CD4-positive, alpha-beta T cell treated with Interferon gamma for 1 hour (primary cell): ENCODE results near the gene IFT27.
"Not testable (repeated sequence)": the region's sequence is repeated elsewhere in the genome, so short reads cannot be mapped to it uniquely, and the experiment has no call there.

ENCODE experiments used
- DNase-seq: peaks from one replicate; pipeline ENCODE4 v3.0.0-alpha.2; 2020

IFT27 gene

DNA sequence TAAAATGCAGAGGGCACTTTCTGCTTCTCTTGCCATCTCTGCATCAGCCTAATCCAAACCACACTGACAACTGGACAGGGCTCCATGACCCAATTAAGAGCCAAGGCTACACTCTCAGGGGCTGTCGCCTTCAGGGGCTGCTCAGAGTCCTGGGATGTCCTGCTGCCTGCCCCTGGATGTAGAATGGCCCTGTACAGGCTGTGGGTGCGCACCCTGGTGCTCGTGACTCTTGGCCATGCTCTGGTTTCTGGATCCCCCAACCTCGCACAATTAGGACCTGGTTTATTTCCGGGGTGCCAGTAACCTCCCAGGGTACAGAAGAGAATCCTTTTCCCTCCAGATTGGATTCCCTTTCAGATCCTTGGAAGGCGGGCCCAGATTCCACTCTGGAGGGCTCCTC lies 11.3 kb downstream of the IFT27 start:
- DNase-seq, result no peak

GRCh38 chr22:36764060-36764459 lies 11.9 kb downstream of the IFT27 start:
- DNase-seq, result no peak

DNA sequence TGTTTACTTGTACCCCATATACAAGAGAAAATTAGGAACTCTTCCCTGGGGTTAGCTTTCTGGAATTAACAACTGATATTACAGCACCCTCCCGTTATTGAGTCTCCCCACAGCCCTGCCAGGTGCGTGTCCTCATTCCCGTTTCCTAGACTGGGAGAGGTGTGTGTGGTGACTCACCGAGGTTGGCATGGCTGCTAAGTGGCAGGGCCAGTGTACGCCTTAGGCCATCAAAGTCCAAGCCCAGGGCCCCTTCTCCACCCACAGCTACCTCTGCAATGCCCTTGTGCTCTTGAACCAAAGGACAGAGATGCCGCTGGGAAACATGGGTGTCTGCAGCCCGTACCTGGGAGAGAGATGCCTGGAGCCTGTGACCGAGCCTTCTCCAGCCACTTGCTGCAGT lies 12.3 kb downstream of the IFT27 start:
- DNase-seq, result no peak

DNA sequence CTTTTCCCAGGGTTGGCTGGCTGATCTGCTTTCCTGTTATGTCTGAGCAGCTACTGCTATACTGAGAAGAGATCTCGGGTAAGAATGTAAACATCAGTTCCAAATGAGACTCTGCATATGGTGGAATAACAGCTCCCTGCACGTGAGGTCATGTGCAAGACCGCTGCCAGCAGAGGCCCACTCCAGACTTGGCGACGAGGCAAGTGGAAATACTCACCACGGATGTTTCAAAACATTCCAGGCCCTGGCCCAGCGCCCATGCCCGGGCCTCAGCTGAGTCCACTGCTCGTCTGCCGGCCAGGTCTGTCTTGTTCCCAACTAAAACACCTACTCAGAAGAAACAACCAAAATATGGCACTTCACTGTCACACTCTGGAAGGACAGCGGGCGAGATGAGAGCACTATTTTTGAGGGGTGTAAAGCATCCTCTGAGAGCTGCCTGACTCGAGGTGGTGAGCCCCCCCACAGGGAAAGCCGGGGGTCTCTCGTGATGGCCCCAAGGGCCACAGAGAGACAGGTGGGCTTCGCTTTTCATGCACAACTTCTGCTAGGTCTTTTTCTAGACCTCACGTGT lies 13.1 kb downstream of the IFT27 start:
- DNase-seq, result no peak

DNA sequence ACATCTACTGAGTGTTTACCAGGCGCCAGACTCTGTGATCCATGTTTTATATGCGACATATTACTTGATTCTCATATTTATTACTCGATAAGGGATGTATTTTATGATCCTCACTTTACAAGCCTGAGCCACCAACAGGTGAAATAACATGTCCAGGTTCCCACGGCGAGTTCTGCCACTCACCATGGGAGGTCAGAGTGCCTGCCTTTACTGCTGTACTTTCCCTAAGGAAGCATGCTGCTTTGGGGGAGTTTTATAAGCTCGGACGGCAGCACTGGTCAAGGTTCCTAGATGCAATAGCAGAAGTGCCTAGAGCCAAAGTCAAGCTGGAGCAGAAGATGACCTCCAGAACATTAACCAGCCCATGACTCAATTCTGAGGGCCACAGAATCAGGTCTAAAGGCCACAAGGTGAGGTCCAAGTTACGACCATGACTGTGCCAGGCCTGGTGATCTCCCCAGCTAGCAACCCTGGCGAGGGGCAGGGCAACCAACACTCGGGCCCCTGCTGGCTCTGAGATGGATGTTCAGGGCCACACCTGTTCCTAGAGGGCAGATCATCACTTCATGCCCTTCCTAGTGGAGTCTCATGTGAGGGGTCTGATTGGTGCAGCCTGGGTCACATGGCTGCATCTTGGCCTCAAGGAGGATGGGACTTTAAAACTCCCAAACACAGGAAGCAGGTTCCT lies 14.2 kb downstream of the IFT27 start:
- no peak for DNase-seq

GRCh38 chr22:36760786-36761185 lies 15.1 kb downstream of the IFT27 start:
- no peak for DNase-seq

GRCh38 chr22:36759481-36760159 lies 16.3 kb downstream of the IFT27 start:
- no peak for DNase-seq

- DNase-seq, result no peak
Measured at GRCh38 chr22:36758792-36759271, 17.1 kb downstream of the IFT27 start.

GRCh38 chr22:36757668-36758211 lies 18.2 kb downstream of the IFT27 start:
- DNase-seq, result peak; percentile 66

DNA sequence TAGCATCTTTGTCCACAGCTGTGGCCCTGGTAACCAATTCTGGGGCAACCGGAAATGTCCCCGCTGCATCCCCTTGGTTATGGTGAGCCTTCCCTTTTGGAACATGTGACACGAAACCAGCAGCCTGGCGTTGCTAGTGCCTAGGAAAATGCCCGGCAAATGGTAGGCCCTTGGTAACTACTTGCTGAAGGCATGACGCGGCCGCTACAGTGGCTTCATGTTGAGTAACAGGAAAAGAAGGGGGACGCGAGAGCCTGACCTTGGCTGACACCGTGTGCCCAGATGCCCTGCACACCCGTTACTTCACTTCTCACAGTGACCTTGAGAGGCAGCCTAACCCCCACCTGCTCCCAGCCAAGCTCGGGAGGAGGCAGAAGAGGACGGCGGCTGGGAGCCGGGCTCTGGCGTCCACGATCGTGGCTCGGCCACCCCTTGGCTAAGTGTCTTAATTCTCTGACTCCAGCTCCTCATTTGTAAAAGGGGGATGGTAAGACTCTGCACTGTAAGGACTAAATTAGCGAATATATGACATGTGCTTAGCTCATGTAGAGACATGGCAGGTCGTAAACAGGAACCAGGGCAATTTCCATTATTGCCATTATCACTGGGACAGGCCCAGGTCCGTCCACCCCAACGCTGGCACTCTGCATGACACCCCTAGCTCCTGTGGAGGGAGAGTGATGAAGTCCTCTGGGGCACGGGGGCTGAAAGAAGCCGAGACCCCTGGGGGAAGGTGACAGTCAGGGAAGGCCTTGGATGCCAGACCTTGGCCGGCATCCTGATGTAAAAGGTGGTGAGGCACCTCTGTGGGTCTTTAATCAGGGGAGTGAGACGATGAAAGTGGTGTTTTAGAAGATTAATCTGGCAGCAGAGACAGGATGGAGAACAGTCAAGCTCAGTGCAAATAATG lies 18.9 kb downstream of the IFT27 start:
- no peak for DNase-seq

DNA sequence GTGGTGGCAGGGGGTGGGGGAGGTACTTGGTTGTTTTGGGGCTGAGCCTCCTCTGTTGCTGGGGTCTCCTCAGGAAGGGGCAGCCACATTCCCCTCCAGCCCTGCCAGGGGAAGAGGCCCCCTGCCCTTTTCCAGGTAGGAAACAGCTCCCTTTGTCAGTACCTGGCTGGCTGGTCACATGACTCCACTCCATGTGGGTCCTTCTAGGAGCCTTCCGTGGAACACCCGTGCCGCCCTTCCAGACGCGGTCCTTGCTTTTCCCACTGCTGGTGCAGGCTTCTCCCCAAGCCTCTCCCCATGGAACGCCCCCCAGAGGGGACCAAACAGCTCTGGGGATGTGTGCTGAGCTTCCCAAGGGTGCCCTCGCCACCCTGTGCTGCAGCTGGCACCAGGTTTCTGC lies 19.9 kb downstream of the IFT27 start:
- DNase-seq, result no peak

GRCh38 chr22:36755316-36755715 lies 20.6 kb downstream of the IFT27 start:
- no peak for DNase-seq

DNA sequence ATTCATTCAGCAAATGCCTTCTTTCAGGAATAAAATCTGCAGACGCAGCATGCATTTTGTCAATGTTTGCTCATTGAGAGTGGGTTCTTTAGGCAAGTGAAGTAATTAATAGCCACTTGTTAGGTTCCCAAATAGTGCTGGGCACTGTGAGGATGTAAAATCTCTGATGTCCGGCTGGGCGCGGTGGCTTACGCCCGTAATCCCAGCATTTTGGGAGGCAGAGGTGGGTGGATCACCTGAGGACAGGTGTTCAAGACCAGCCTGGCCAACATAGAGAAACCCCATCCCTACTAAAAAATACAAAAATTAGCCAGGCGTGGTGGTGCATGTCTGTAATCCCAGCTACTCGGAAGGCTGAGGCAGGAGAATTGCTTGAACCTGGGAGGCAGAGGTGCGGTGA lies 21.0 kb downstream of the IFT27 start:
- DNase-seq, result not testable (repeated sequence)

DNA sequence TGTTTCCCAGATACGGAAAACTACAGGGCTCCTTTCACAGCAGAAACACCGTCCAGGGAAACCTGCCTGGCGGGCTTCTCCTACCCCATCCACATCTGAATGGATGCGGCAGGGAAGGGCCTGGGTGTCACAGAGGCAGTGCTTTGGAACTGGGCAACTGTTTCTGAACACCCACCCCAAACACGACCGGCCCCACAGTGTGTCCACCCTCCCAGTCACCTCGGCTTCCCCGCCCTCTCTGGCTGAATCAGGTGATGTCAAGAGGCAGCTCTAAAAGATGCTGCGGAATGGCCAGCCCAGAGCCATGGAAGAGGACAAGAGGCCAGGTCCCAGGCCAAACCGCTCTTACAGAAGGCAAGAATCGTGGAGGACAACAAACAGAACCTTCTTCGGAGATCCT lies 22.0 kb downstream of the IFT27 start:
- no peak for DNase-seq

DNA sequence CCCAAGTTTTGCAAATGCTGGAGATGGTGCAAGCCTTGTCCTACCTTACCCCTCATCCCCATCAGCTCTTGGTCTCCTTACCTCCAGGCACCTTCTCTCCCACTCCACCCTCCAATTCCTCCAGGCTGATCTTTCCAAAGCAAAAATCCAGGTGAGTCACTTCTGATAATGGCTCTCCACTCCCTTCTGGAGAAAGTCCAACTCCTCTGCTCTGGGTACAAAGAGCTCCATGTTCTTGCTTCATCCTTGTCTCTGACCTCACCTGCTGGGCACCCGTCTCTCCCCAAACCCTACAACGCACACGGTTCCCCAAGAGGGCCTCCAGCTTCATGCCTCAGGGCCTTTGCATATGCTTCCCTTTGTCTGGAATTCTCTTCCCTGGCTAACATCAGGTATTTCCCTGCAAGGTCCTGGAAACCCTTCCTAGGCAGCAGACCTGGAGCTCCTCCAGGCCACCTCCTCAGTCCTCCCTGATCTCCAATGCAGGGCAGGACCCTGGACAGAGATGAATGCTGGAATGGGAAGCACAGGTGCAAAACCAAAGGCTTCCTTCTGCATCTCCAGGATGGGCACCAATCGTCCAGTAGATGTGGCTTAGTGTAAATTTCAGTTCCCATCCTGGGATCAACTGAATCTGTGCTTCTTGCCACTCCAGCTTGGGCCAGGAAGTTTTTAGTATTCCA lies 22.7 kb downstream of the IFT27 start:
- DNase-seq, result no peak

- DNase-seq, result no peak
Measured at GRCh38 chr22:36746375-36746970, 29.4 kb downstream of the IFT27 start.

GRCh38 chr22:36745301-36745995 lies 30.5 kb downstream of the IFT27 start:
- DNase-seq, result no peak

- no peak for DNase-seq
Measured at GRCh38 chr22:36744791-36745190, 31.1 kb downstream of the IFT27 start.

DNA sequence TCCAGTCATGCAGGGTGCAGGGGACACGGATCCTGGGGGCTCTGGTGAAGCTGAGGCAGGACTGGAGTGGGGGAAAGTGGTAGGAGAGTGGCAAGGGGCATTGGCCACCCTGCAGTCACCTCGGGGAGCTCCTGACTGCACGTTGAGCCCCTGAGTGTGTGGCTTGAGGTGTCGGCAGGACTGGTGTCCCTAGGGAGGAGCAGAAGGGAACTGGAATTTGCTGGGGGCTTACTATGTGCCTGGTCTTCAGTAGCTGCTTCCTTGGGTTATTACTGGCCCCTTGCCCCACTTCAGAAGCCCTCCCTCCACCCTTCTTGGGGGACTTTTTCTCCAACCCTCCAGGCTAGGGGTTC lies 31.5 kb downstream of the IFT27 start:
- no peak for DNase-seq

- DNase-seq, result no peak
Measured at GRCh38 chr22:36743591-36744412, 32.1 kb downstream of the IFT27 start.
